Measurements from ENCODE around the gene NBPF11.
"Not testable (repeated sequence)": the region's sequence is repeated elsewhere in the genome, so short reads cannot be mapped to it uniquely, and the experiment has no call there.

- TF ChIP-seq, protein P1, sequence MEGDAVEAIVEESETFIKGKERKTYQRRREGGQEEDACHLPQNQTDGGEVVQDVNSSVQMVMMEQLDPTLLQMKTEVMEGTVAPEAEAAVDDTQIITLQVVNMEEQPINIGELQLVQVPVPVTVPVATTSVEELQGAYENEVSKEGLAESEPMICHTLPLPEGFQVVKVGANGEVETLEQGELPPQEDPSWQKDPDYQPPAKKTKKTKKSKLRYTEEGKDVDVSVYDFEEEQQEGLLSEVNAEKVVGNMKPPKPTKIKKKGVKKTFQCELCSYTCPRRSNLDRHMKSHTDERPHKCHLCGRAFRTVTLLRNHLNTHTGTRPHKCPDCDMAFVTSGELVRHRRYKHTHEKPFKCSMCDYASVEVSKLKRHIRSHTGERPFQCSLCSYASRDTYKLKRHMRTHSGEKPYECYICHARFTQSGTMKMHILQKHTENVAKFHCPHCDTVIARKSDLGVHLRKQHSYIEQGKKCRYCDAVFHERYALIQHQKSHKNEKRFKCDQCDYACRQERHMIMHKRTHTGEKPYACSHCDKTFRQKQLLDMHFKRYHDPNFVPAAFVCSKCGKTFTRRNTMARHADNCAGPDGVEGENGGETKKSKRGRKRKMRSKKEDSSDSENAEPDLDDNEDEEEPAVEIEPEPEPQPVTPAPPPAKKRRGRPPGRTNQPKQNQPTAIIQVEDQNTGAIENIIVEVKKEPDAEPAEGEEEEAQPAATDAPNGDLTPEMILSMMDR (conservative IDR thresholded peaks at IDR 0.05 in 1 of 2, IDR thresholded peaks at IDR 0.05 in 1 of 2; ENCODE audit: extremely low read depth in 1 of 2, insufficient read depth in 1 of 2, low read depth in 1 of 2, low read length in 2 of 2): not testable (repeated sequence)
- TF ChIP-seq EZH2 (IDR thresholded peaks at IDR 0.05; ENCODE audit: borderline replicate concordance, low read length): not testable (repeated sequence)
Observed at GRCh38 chr1:148060294-148060701, 91.8 kb downstream of the NBPF11 start.
